SK-N-SH (cell line): ENCODE data around the gene DPF3.

Source experiments
- CHD2 ChIP-seq: fragments of 150-350 bp; IDR thresholded peaks from 2 replicates; pipeline ENCODE4 v1.6.1; 2018; ENCODE audit warnings: low read length; ENCODE audit not compliant: partially characterized antibody
- CTCF ChIP-seq: fragments of 200-600 bp; sonication (generic); IDR thresholded peaks from 2 replicates; pipeline ENCODE4 v1.6.1; 2017; ENCODE audit warnings: antibody characterized with exemption, mild to moderate bottlenecking, moderate library complexity

- TF ChIP-seq CTCF (no peak), CHD2 (no peak)
These were observed 305.4 kb downstream of the DPF3 start for GRCh38 chr14:72588521-72588920.
